ENCODE results near the gene TRIM34.

DNA sequence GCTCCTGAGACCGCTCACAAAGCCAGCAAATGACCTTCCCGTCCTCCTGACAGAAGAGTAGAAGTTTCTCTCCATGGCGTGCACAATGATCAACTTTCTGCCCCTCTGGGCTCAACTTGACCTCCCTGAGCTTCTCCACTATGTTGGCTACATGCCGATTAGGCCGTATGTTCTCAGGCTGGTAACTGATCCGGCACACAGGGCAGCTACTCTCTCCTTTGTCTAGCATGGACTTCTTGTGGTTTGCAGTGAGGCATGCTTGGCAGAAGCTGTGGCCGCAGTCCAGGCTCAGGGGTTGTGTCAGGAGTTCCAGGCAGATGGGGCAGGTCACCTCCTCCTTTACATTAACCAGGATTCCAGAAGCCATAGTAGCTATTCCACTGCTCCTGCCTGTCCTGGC is 55.0 kb downstream of the TRIM34 start:
- no peak for TF ChIP-seq POLR2A (IDR thresholded peaks at IDR 0.05)
- TF ChIP-seq CTCF (IDR thresholded peaks at IDR 0.05): no peak

Measured in testis (tissue), 2 donors.